Transverse colon (tissue), 4 donors: ENCODE results near the gene MRNIP. TPM values are rescaled to one million over a fixed set of nuclear protein-coding genes. Genes with fewer than 3 reads are reported as not detected.

Experiments
- DNase-seq: peaks from one replicate; pipeline ENCODE4 v3.0.0-alpha.2; 2019
- H3K27ac ChIP-seq, 4 donors: fragments of 200-600 bp; sonication (generic); 2 replicates each; pipeline ENCODE4 v1.5.1; 2016 to 2018; ENCODE audit warnings: inconsistent platforms in 4 of 4
- H3K27me3 ChIP-seq: fragments of 200-600 bp; sonication (generic); 2 replicates; pipeline ENCODE4 v1.5.1; 2017; ENCODE audit warnings: inconsistent platforms
- H3K36me3 ChIP-seq, 4 donors: fragments of 200-600 bp; sonication (generic); 2 replicates each; pipeline ENCODE4 v1.5.1; 2017 to 2019; ENCODE audit warnings: inconsistent platforms in 4 of 4
- H3K4me1 ChIP-seq, 4 donors: fragments of 200-600 bp; sonication (generic); 2 replicates each; pipeline ENCODE4 v1.5.1; 2017 to 2020; ENCODE audit warnings: inconsistent platforms in 4 of 4
- H3K4me3 ChIP-seq, 4 donors: fragments of 200-600 bp; sonication (generic); 1 replicate in 1 of 4; 2 replicates in 3 of 4; pipeline versions ENCODE4 v1.5.1 to v1.6.1; 2017 to 2019; ENCODE audit warnings: inconsistent platforms in 4 of 4
- H3K9me3 ChIP-seq, 2 donors: fragments of 200-600 bp; sonication (generic); 2 replicates each; pipeline ENCODE4 v1.5.1; 2017 to 2019; ENCODE audit warnings: inconsistent platforms in 2 of 2
- CTCF ChIP-seq, 5 experiments: fragments of 200-600 bp in 3 of 5; fragments of 450-650 bp in 2 of 5; sonication (generic) in 3 of 5; IDR thresholded peaks; 1 replicate in 2 of 5; 2 replicates in 3 of 5; pipeline ENCODE4 v1.5.1; 2016 to 2017; ENCODE audit warnings: antibody characterized with exemption in 5 of 5, inconsistent platforms in 3 of 5, mild to moderate bottlenecking in 2 of 5, moderate library complexity in 1 of 5
- EP300 ChIP-seq: sonication (generic); formaldehyde crosslinking; IDR thresholded peaks from one replicate; pipeline ENCODE4 v1.6.1; 2017; ENCODE audit warnings: antibody characterized with exemption, low read depth
- POLR2A ChIP-seq: fragments of 450-650 bp; IDR thresholded peaks from one replicate; pipeline ENCODE4 v1.6.1; 2016; ENCODE audit warnings: antibody characterized with exemption, mild to moderate bottlenecking, moderate library complexity
- POLR2AphosphoS5 ChIP-seq, 3 donors: sonication (generic); formaldehyde crosslinking; IDR thresholded peaks; one replicate each; pipeline ENCODE4 v1.6.1; 2016; ENCODE audit warnings: antibody characterized with exemption in 3 of 3
- WGBS, 2 donors: methylation state at CpG; one replicate each; pipeline ENCODE4 v1.1.5; 2018; ENCODE audit warnings: low coverage in 1 of 2; 5-methylcytosine and 5-hydroxymethylcytosine counted together
- in situ Hi-C, 4 donors: fragments of 200-750 bp; cut with MboI; loops; one replicate each; pipeline versions ENCODE4 v1.15.0 to v1.15.1; 2017; ENCODE audit warnings: low sequenced_read_pairs in 3 of 4, low pct_ligation_motif_present in 1 of 4, low pct_unique_long_range_greater_than_20kb in 1 of 4
- intact Hi-C: fragments of 100-400 bp; cut with DNase I; formaldehyde crosslinking; loops from one replicate; pipeline ENCODE4 v1.15.1; 2023; ENCODE audit warnings: low total_unique reads
- total RNA-seq, 4 donors: library from RNA; depleted of rRNA; stranded (reverse); fragments of >200 nt; gene quantifications; one replicate each; pipeline ENCODE4 v1.1.0, GENCODE V29; 2016

MRNIP gene
- total RNA-seq: 100 to 1,000 TPM in 1 of 4 donors, 10 to 100 TPM in 3; 24.7 to 124 (median 42.9) TPM

GRCh38 chr5:179858586-179859427 lies at the start of gene MRNIP:
TSS of gene MRNIP (minus strand) at chr5:179858817. CDS start at chr5:179858796, 21 bp downstream.
- intact Hi-C loops (no loop called here), in situ Hi-C loops (no loop called here)
- peak; percentile 98 for DNase-seq
- Histone ChIP-seq H3K36me3 (peaks cover 0 to 10% (median 4%) of the 10 kb centered on the region in 4 donors), H3K27ac (peak within 1 kb of the TSS; percentile 87 to 95 (median 93)), H3K4me3 (peak within 1 kb of the TSS; percentile 84 to 93 (median 87)), H3K27me3 (no peaks in the 10 kb centered on the region), H3K9me3 (no peaks in the 10 kb centered on the region), H3K4me1 (peaks cover 0 to 22% (median 10%) of the 10 kb centered on the region in 4 donors)
- WGBS, 2 donors: 1% methylated on average over 74 of the region's 90 CpGs; no CpG with 5 or more reads in 1 of the 2 donors
- peak; percentile 74 for TF ChIP-seq POLR2A
- TF ChIP-seq POLR2AphosphoS5 (IDR thresholded peaks at IDR 0.05): peak; percentile 83 to 88 (median 84)
- peak in 1 of 5 experiments; percentile 9 for TF ChIP-seq CTCF (IDR thresholded peaks at IDR 0.05)
- TF ChIP-seq EP300: no peak

GRCh38 chr5:179907556-179908324 lies 49.1 kb upstream of the MRNIP start, which contains the start of gene TBC1D9B:
TSS of gene TBC1D9B (minus strand) at chr5:179907897. CDS start at chr5:179907821, 76 bp downstream.
- Histone ChIP-seq H3K4me1 (peaks cover 14 to 23% (median 20%) of the 10 kb centered on the region in 4 donors), H3K27me3 (no peaks in the 10 kb centered on the region), H3K27ac (peak within 1 kb of the TSS; percentile 82 to 88 (median 84)), H3K4me3 (peak within 1 kb of the TSS; percentile 56 to 81 (median 66)), H3K9me3 (no peaks in the 10 kb centered on the region), H3K36me3 (peaks cover 0 to 10% (median 5%) of the 10 kb centered on the region in 4 donors)
- TF ChIP-seq CTCF (IDR thresholded peaks at IDR 0.05) (peak in 4 of 5 experiments; percentile 28 to 49 (median 35)), EP300 (no peak), POLR2AphosphoS5 (IDR thresholded peaks at IDR 0.05) (peak in 2 of 3 donors; percentile 35 to 65)
- intact Hi-C loops (loop anchor here (5.0 kb wide), 1 partner anchor 105 kb away; no protein-coding TSS in a partner anchor), in situ Hi-C loops (loop anchor here in 1 of 4 donors (25.0 kb wide), 1 partner anchor 180 kb away; no protein-coding TSS in a partner anchor)
- peak; percentile 71 for DNase-seq
- WGBS, 2 donors: 2 to 3% methylated on average over 6 to 44 of the region's 105 CpGs

GRCh38 chr5:179906795-179907555 lies 48.4 kb upstream of the MRNIP start:
- Histone ChIP-seq H3K4me3 (peak overlapping the region; percentile 37 to 81 (median 66)), H3K9me3 (no peaks in the 10 kb centered on the region), H3K27ac (peak overlapping the region; percentile 82 to 88 (median 84)), H3K4me1 (peaks cover 14 to 23% (median 20%) of the 10 kb centered on the region in 4 donors), H3K27me3 (no peaks in the 10 kb centered on the region), H3K36me3 (peaks cover 0 to 10% (median 5%) of the 10 kb centered on the region in 4 donors)
- WGBS, 2 donors: 12% methylated on average over 34 of the region's 50 CpGs; no CpG with 5 or more reads in 1 of the 2 donors
- peak; percentile 46 for DNase-seq
- in situ Hi-C loops: loop anchor here in 1 of 4 donors (25.0 kb wide), 1 partner anchor 180 kb away; no protein-coding TSS in a partner anchor
- TF ChIP-seq EP300: no peak
- TF ChIP-seq POLR2A: no peak
- TF ChIP-seq POLR2AphosphoS5 (IDR thresholded peaks at IDR 0.05): no peak
- no peak for TF ChIP-seq CTCF (IDR thresholded peaks at IDR 0.05)
- intact Hi-C loops: loop anchor here (5.0 kb wide), 1 partner anchor 105 kb away; no protein-coding TSS in a partner anchor
